Panc1 (cell line): ENCODE data around the gene A2ML1.
"Not testable (repeated sequence)": the region's sequence is repeated elsewhere in the genome, so short reads cannot be mapped to it uniquely, and the experiment has no call there.

ENCODE experiments used
- CTCF ChIP-seq: fragments of 450-650 bp; IDR thresholded peaks from 2 replicates; pipeline ENCODE4 v1.5.1; 2017; ENCODE audit warnings: mild to moderate bottlenecking
- POLR2AphosphoS5 ChIP-seq: IDR thresholded peaks from 2 replicates; pipeline ENCODE4 v1.6.1; 2012; ENCODE audit warnings: mild to moderate bottlenecking, low read depth, low read length, moderate library complexity
- REST ChIP-seq, 2 experiments: IDR thresholded peaks; 2 replicates each; pipeline ENCODE4 v1.6.1; 2011 to 2012; ENCODE audit warnings: low read depth in 2 of 2, control low read depth in 1 of 2, low read length in 1 of 2, mild to moderate bottlenecking in 1 of 2, moderate library complexity in 1 of 2; ENCODE audit not compliant: insufficient read depth in 1 of 2
- SIN3A ChIP-seq: IDR thresholded peaks from 2 replicates; pipeline ENCODE4 v1.6.1; 2012; ENCODE audit warnings: low read depth, mild to moderate bottlenecking, low read length, moderate library complexity, borderline replicate concordance; ENCODE audit not compliant: insufficient read depth

GRCh38 chr12:8919643-8920042, 97.2 kb downstream of the A2ML1 start:
- not testable (repeated sequence) for TF ChIP-seq CTCF; REST (IDR thresholded peaks at IDR 0.05; ENCODE audit: insufficient read depth in 1 of 2, low read depth in 2 of 2, low read length in 1 of 2); SIN3A; POLR2AphosphoS5
